Transverse colon (tissue), 4 donors: ENCODE results near the gene NRGN. TPM values are rescaled to one million over a fixed set of nuclear protein-coding genes. Genes with fewer than 3 reads are reported as not detected.
A peak's percentile ranks its signal among the peaks of the same experiment; 100 is the strongest.

Experiments
- DNase-seq: peaks from one replicate; pipeline ENCODE4 v3.0.0-alpha.2; 2019
- H3K27ac ChIP-seq, 4 donors: fragments of 200-600 bp; sonication (generic); 2 replicates each; pipeline ENCODE4 v1.5.1; 2016 to 2018; ENCODE audit warnings: inconsistent platforms in 4 of 4
- H3K27me3 ChIP-seq: fragments of 200-600 bp; sonication (generic); 2 replicates; pipeline ENCODE4 v1.5.1; 2017; ENCODE audit warnings: inconsistent platforms
- H3K36me3 ChIP-seq, 4 donors: fragments of 200-600 bp; sonication (generic); 2 replicates each; pipeline ENCODE4 v1.5.1; 2017 to 2019; ENCODE audit warnings: inconsistent platforms in 4 of 4
- H3K4me1 ChIP-seq, 4 donors: fragments of 200-600 bp; sonication (generic); 2 replicates each; pipeline ENCODE4 v1.5.1; 2017 to 2020; ENCODE audit warnings: inconsistent platforms in 4 of 4
- H3K4me3 ChIP-seq, 4 donors: fragments of 200-600 bp; sonication (generic); 1 replicate in 1 of 4; 2 replicates in 3 of 4; pipeline versions ENCODE4 v1.5.1 to v1.6.1; 2017 to 2019; ENCODE audit warnings: inconsistent platforms in 4 of 4
- H3K9me3 ChIP-seq, 2 donors: fragments of 200-600 bp; sonication (generic); 2 replicates each; pipeline ENCODE4 v1.5.1; 2017 to 2019; ENCODE audit warnings: inconsistent platforms in 2 of 2
- EP300 ChIP-seq: sonication (generic); formaldehyde crosslinking; IDR thresholded peaks from one replicate; pipeline ENCODE4 v1.6.1; 2017; ENCODE audit warnings: antibody characterized with exemption, low read depth
- POLR2A ChIP-seq: fragments of 450-650 bp; IDR thresholded peaks from one replicate; pipeline ENCODE4 v1.6.1; 2016; ENCODE audit warnings: antibody characterized with exemption, mild to moderate bottlenecking, moderate library complexity
- POLR2AphosphoS5 ChIP-seq, 3 donors: sonication (generic); formaldehyde crosslinking; IDR thresholded peaks; one replicate each; pipeline ENCODE4 v1.6.1; 2016; ENCODE audit warnings: antibody characterized with exemption in 3 of 3
- WGBS, 2 donors: methylation state at CpG; one replicate each; pipeline ENCODE4 v1.1.5; 2018; ENCODE audit warnings: low coverage in 1 of 2; 5-methylcytosine and 5-hydroxymethylcytosine counted together
- in situ Hi-C, 4 donors: fragments of 200-750 bp; cut with MboI; loops; one replicate each; pipeline versions ENCODE4 v1.15.0 to v1.15.1; 2017; ENCODE audit warnings: low sequenced_read_pairs in 3 of 4, low pct_ligation_motif_present in 1 of 4, low pct_unique_long_range_greater_than_20kb in 1 of 4
- intact Hi-C: fragments of 100-400 bp; cut with DNase I; formaldehyde crosslinking; loops from one replicate; pipeline ENCODE4 v1.15.1; 2023; ENCODE audit warnings: low total_unique reads
- total RNA-seq, 4 donors: library from RNA; depleted of rRNA; stranded (reverse); fragments of >200 nt; gene quantifications; one replicate each; pipeline ENCODE4 v1.1.0, GENCODE V29; 2016
- TF ChIP-seq, protein P1 (sequence below), 5 experiments: fragments of 200-600 bp in 3 of 5; fragments of 450-650 bp in 2 of 5; sonication (generic) in 3 of 5; IDR thresholded peaks; 1 replicate in 2 of 5; 2 replicates in 3 of 5; pipeline ENCODE4 v1.5.1; 2016 to 2017; ENCODE audit warnings: antibody characterized with exemption in 5 of 5, inconsistent platforms in 3 of 5, mild to moderate bottlenecking in 2 of 5, moderate library complexity in 1 of 5

Gene NRGN
- total RNA-seq, 4 donors from 2014 or later: 0.96 to 1.5 TPM; not detected in 2

DNA sequence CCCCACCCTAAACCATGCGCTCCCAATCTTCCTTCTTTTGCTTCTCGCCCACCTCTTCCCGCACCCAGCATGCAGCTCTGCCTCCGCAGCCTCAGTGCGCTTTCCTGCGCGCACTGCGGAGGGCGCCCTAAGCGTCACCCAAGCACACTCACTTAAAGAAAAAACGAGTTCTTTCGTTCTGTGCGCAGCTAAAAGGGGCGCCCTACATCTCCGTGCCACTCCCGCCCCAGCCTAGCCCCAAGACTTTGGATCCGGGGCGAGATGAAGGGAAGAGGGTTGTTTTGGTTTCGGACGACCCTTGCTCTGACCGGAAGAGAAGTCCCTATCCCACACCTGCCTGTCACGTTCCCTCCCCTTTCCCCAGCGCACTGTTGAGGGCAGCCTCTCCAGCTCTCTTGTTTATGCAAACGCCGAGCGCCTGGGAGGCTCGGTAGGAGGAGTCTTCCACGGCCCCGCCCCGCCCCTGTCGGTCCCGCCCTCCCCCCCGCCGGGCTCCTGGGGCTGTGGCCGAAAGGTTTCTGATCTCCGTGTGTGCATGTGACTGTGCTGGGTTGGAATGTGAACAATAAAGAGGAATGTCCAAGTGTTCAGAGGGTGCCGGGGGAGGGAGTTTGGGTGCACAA is 7.0 kb downstream of the NRGN start:
- TF ChIP-seq EP300 (no peak), POLR2AphosphoS5 (IDR thresholded peaks at IDR 0.05) (peak; percentile 84 to 94 (median 90)), POLR2A (peak; percentile 92)
- TF ChIP-seq, protein P1, sequence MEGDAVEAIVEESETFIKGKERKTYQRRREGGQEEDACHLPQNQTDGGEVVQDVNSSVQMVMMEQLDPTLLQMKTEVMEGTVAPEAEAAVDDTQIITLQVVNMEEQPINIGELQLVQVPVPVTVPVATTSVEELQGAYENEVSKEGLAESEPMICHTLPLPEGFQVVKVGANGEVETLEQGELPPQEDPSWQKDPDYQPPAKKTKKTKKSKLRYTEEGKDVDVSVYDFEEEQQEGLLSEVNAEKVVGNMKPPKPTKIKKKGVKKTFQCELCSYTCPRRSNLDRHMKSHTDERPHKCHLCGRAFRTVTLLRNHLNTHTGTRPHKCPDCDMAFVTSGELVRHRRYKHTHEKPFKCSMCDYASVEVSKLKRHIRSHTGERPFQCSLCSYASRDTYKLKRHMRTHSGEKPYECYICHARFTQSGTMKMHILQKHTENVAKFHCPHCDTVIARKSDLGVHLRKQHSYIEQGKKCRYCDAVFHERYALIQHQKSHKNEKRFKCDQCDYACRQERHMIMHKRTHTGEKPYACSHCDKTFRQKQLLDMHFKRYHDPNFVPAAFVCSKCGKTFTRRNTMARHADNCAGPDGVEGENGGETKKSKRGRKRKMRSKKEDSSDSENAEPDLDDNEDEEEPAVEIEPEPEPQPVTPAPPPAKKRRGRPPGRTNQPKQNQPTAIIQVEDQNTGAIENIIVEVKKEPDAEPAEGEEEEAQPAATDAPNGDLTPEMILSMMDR (IDR thresholded peaks at IDR 0.05): peak; percentile 42 to 76 (median 50)
- intact Hi-C loops: no loop called here
- in situ Hi-C loops: no loop called here
- DNase-seq: peak; percentile 94
- Histone ChIP-seq H3K36me3 (no peaks in the 10 kb centered on the region), H3K27ac (peak overlapping the region; percentile 75 to 87 (median 83)), H3K4me1 (peaks cover 6 to 54% (median 31%) of the 10 kb centered on the region in 4 donors), H3K4me3 (peak overlapping the region; percentile 36 to 61 (median 44)), H3K27me3 (peaks cover 60% of the 10 kb centered on the region), H3K9me3 (no peaks in the 10 kb centered on the region)
- WGBS, 2 donors: 1% methylated on average over 37 of the region's 37 CpGs; no CpG with 5 or more reads in 1 of the 2 donors

DNA sequence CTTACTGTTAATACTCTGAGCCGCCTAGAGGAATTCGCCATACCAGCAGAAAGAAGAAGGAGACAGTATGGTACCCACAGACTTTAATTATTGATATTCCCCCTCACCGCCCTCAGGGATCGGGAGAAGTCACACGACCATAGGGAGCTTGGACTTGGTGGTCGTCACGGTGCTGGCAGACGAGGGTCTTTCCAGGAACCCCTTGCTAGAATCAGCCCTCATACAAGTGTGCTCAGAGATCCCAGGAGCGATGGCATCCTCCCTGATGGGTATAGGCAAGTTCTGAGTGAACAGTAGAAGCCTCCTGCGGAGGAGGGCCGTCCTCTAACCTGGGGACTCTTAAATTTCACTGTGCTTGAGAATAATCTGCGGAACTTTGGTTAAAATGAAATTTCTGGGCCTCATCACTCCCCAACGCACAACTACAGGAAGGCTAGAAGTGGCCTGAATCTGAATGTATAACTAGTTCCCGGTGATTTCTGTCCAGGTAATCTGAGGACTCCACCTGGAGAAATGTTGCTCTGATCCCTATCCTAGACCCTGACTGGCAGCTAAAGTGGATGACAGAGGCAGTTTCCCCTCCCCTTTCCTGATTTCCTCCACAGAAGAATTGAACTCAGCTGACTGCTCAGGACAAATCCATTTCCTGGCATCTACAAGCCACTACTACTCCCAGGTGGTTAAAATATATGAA is 7.8 kb downstream of the NRGN start:
- in situ Hi-C loops: no loop called here
- 74 to 80% methylated on average over 2 to 14 of the region's 14 CpGs for WGBS, 2 donors
- peaks cover 6 to 60% (median 36%) of the 10 kb centered on the region in 4 donors for H3K4me1 ChIP-seq
- peak overlapping the region in 1 of 4 donors; percentile 61 for H3K4me3 ChIP-seq
- peak overlapping the region; percentile 75 to 87 (median 83) for H3K27ac ChIP-seq
- intact Hi-C loops: no loop called here
- DNase-seq: no peak
- no peaks in the 10 kb centered on the region for H3K9me3 ChIP-seq
- TF ChIP-seq, protein P1 (IDR thresholded peaks at IDR 0.05): no peak
- TF ChIP-seq POLR2AphosphoS5 (IDR thresholded peaks at IDR 0.05): no peak
- TF ChIP-seq POLR2A: no peak
- TF ChIP-seq EP300: no peak
- no peaks in the 10 kb centered on the region for H3K36me3 ChIP-seq
- H3K27me3 ChIP-seq: peaks cover 58% of the 10 kb centered on the region

DNA sequence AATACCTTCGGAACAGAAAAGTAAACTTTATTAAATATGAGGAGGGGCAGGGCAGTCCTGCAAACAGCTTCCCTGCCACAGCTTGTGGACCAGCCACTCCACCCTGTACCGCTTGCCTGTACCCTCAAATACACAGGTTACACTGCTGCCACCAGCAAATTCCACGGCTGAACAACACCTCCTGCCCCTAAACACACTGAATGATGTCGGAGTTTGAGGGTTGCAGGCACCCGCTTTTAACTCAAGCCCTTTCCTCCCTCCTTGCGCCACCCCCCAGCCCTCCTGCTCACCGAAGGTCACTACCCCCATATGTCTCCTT is 8.3 kb downstream of the NRGN start:
- 67 to 69% methylated on average over 3 to 7 of the region's 7 CpGs for WGBS, 2 donors
- in situ Hi-C loops (no loop called here), intact Hi-C loops (no loop called here)
- TF ChIP-seq, protein P1 (IDR thresholded peaks at IDR 0.05): no peak
- no peak for TF ChIP-seq POLR2A
- TF ChIP-seq EP300: no peak
- no peak for TF ChIP-seq POLR2AphosphoS5 (IDR thresholded peaks at IDR 0.05)
- peak overlapping the region; percentile 70 to 87 (median 80) for H3K27ac ChIP-seq
- peaks cover 53% of the 10 kb centered on the region for H3K27me3 ChIP-seq
- no peak overlapping the region for H3K4me3 ChIP-seq
- H3K9me3 ChIP-seq: no peaks in the 10 kb centered on the region
- H3K36me3 ChIP-seq: no peaks in the 10 kb centered on the region
- peaks cover 6 to 65% (median 41%) of the 10 kb centered on the region in 4 donors for H3K4me1 ChIP-seq
- DNase-seq: no peak

DNA sequence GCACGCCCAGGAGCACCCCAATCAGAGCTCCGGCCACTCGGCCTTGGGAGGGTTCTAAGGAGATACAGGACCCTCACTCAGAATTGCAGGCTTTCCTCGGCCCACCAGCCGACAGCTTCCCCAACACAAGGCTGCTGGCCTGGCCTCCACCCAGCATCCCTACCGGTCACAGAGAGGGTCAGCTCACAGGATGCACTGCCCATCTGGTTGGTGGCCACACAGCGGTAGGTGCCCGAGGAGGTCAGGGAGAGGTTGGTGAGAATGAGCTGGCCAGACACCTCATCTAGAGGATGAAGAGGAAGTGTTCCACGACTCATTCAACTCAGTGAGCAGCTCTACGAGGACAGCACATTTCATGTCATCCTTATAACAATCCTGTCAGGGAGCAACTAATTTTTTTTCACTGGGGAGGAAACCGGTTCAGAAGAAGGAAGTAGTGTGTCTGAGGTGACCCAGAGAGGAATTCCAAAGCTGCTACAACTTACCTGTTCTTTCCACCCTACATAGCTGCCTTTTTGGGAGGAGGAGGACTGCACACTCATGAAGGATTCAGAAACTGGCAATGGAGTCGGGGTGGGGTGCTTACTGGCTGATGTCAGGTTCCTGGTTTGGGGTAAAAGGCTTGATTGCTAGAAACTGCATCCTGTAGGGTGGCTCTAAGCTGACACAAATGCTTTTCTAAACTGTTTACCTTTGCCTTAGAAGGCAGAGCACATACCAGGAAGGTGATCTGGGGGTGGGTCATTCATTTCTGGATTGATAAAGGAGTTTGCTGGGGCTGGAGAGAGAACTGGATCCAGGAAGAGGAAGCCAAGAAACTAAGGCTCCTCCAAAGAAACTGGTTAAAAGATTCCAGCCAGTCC is 9.0 kb downstream of the NRGN start:
- Histone ChIP-seq H3K27me3 (peaks cover 48% of the 10 kb centered on the region), H3K27ac (peak overlapping the region; percentile 70 to 87 (median 80)), H3K4me3 (no peak overlapping the region), H3K4me1 (peaks cover 6 to 68% (median 43%) of the 10 kb centered on the region in 4 donors), H3K9me3 (no peaks in the 10 kb centered on the region), H3K36me3 (no peaks in the 10 kb centered on the region)
- no peak for DNase-seq
- TF ChIP-seq, protein P1 (IDR thresholded peaks at IDR 0.05): no peak
- TF ChIP-seq EP300 (no peak), POLR2A (no peak), POLR2AphosphoS5 (IDR thresholded peaks at IDR 0.05) (no peak)
- in situ Hi-C loops (no loop called here), intact Hi-C loops (no loop called here)
- 20 to 42% methylated on average over 1 to 12 of the region's 12 CpGs for WGBS, 2 donors
